ENCODE results near the gene MAP1A.

GRCh38 chr15:43518197-43518761 is 871 bp downstream of the MAP1A start:
- TF ChIP-seq CTCF (IDR thresholded peaks at IDR 0.05; ENCODE audit: low read length) (no peak), EZH2 (optimal IDR thresholded peaks at IDR 0.05; ENCODE audit: low read depth, low read length) (no peak)
